KG1 (cell line): ENCODE measurements around the gene RICTOR.

Experiments
- DNase-seq: peaks from one replicate; lab custom pipeline; 2025; lab: John Stamatoyannopoulos, UW

RICTOR gene

DNA sequence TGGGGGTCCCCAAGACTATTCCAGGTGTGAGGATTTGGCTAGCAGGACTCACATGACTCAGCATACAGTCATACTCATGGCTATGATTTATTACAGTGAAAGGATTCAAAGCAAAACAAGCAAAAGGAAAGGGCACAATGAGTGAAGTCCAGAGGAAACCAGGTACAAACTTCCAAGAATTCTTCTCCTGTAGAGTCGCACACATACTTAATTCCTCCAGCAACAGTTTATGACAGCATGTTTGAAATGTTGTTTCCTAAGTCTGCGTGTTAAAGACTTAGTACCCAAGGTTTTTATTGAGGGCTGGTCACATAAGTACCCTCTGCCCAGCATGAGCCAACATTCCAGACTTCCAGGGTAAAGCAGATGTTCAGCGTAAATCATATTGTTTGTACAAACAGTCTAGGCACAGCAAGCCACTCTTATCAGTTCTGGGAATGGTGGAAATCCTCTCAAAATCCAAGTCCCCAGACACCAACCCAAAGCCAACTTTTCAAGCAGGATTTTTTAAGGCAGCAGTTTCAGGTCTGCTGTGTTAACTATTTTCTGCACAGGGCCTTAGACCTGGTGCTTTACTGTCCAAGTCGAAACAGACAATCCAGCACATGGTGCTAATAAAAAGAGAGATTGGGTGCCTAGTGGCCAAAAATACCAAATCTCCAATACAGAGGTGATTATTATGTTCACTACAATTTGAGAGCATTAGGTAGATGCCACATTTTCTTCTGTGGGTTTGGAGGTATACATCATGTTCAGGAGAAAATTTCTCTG is 18.6 kb upstream of the RICTOR start:
- DNase-seq, result no peak

DNA sequence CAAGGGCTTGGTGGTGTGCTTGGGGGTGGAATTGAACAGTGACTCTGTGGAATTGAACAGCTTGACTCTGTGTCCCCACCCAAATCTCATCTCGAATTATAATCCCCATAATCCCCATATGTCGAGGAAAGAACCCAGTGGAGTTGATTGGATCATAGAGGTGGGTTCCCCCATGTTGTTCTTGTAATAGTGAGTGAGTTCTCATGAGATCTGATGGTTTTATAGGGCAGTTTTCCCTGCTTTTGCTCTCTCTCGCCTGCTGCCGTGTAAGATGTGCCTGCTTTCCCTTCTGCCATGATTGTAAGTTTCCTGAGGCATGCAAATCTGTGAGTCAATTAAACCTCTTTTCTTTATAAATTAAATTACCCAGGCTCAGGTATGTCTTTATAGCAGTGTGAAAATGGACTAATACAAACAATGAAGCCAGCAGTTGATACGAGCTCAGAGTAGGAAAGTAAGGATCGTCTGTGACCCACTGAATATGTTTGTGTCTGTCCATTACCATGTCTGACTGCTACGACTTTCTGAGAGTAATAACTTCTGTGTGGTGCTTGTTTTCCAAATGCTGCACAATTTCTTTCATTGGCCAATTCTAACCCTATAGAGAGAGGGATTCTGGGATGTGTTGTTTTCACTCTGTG is 17.9 kb upstream of the RICTOR start:
- DNase-seq, result no peak

DNA sequence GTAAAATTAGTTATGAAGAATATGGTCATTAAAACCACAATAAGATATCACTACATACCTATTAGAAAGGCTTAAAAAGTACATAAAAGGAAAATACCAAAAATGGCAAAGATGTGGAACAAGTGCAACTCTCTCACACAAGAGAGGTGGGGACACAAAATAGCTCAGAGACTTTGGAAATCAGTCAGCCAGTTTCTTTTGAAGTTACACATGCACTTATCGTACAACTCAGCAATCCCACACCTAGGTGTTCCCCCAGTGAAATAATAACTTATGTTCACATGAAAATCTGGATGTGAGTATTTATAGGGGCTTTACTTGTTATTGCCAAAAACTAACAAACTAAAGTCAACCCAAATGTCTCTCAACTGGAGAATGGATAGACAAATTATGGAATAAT is 9.8 kb upstream of the RICTOR start:
- no peak for DNase-seq

GRCh38 chr5:39082995-39083394 is 8.8 kb upstream of the RICTOR start:
- no peak for DNase-seq

DNA sequence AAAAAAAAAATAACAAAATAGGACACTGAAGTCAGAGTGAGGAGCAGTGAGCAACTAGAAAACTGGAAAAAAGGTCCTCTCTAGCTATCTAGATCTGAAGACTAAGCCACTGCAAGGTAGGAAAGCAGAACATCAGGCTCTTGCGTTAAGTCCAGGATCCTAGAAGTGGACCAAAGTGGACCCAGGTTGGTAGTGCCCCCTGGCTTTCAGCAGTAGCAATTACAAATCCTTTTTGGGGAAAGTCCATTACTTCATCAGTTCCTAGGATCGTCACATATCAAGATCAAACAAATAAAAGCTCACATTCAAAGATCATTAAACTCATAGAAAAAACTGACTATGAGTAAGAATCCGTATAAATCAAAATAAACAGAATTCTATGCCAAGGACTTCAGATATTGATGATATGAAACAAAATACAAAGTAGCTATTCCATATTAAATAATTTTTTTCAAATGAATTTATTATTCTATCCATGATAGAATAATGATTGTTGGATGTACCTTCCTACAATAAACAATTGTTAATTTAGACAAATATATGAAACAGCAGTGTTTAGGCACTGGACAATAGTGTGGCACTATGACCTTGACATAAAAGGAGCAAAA is 6.5 kb upstream of the RICTOR start:
- no peak for DNase-seq

DNA sequence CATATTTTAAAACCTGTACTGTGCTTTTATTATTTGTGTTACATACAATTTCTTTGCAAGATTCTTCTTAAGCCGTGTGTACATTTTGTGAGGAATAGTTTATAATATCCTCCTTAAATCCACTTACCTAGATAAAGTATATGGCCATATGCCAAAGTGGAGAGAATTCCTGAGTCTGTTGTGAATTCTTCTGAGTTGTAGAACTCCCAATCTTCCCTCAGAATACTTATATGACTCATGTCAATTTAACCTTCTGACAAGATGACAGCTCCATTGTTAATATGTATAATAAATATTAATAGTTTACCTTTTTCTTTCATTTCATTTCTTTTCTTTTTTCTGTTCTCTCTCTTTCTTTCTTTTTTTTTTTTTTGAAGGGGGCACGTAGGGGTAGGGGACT is 6.0 kb upstream of the RICTOR start:
- no peak for DNase-seq

DNA sequence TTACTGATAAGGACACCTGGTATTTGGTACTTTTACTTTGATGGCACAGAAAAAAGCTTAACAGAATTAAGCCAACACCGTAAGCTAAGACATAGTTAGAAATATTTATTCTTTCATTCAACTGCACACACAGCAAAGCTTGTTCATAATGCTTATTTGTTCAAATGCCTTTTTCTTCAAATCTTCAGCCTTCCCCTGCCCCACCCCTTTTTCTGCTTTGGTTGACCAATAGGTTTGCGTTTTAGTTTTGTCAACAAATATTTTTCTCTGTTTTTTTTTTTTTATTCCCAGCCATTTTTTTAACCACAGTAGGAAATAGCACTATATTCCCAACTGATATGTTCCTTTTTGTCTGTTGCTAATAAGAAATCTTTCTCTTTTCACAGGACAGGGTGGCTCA is 4.9 kb upstream of the RICTOR start:
- DNase-seq, result no peak

- peak; percentile 15 for DNase-seq
Measured at GRCh38 chr5:39076757-39077728, 2.8 kb upstream of the RICTOR start.

DNA sequence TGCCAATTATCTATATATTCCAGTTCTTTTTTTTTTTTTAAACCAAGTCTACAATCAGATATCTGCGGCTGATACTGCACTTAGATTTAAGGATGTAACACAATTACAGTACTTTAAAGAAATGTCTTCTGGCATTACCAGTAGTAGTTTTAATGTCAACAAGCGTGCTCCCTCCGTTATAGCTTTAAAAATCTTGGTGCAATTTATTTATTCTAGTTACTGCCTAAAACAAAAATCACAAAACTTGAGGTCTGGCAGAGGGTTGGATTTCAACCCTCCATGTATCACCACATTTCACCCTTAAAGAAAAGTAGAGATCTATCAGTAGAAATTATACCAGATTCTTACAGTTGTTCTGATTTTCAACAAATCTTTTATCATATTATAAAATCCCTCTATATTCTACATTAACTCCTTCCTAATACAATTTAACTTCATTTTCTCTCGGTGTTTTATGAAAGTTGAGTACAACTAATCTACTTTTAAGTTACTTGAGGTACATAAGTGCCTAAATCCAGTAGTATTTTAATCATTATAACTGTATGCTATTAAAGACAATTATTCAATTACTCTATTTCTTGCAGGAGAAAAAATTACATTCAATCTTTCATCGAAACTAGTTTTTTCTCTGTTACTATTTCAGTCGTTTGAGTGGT is 2.0 kb upstream of the RICTOR start:
- DNase-seq, result no peak

- DNase-seq, result no peak
Measured at GRCh38 chr5:39073767-39074016, 507 bp downstream of the RICTOR start.

- DNase-seq, result peak; percentile 50
Measured at GRCh38 chr5:39072925-39073766, 1.1 kb downstream of the RICTOR start.

GRCh38 chr5:39068099-39068498 is 6.1 kb downstream of the RICTOR start:
- no peak for DNase-seq

GRCh38 chr5:39064450-39064849 is 9.7 kb downstream of the RICTOR start:
- DNase-seq, result no peak

GRCh38 chr5:39063037-39063436 is 11.2 kb downstream of the RICTOR start:
- DNase-seq, result no peak

DNA sequence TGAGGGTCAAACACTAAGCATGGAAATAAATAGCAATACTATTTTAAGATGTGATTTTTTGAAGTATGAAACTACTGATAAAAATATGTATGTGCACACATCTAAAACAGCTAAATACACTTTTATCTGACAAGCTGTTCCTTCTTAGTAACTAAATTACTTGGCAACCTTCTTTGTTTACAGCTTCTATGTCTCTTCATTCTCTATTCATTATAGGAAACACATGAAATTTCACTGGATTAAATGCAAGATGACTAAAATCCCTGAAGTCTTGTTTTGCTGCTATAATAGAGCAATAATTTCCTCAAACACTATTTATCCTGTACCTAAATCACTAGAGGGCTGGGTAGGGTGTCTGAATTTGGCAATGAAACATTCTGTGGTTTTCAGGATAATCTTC is 11.7 kb downstream of the RICTOR start:
- no peak for DNase-seq

GRCh38 chr5:39062104-39062503 is 12.1 kb downstream of the RICTOR start:
- DNase-seq, result no peak

- DNase-seq, result no peak
Measured at GRCh38 chr5:39059064-39059463, 15.1 kb downstream of the RICTOR start.

DNA sequence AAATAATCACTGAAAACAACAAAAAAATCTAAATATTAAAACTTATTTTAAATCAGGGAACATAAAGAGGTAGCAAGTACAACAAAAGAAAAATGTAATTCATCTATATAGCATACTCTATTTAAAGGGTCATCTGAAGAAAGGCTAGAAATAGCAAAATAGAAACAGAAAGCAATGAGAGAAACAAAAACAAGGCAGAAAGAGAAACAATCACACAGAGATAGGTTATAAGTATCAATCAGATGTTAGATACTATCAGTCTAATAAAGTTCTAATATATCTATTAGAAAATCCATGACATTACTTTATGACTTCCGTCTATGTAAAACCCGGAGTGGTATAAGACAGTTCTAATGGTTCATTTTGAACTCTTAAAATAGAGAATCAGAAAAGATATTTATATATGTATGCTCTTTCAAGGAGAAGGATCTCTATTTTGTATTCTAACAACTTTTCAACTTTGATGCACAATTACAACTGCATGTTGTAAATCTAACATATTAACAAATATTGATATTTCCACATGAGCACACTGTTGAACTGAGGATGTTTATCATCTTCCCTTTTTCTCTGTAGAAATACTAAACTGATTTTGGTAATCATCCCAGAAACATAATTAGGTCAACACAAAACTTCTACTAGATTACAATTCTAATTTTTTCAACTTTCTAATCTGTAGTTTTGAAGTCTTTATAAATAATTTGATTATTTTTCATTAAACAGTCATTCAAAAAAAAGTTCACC is 15.8 kb downstream of the RICTOR start:
- DNase-seq, result no peak

DNA sequence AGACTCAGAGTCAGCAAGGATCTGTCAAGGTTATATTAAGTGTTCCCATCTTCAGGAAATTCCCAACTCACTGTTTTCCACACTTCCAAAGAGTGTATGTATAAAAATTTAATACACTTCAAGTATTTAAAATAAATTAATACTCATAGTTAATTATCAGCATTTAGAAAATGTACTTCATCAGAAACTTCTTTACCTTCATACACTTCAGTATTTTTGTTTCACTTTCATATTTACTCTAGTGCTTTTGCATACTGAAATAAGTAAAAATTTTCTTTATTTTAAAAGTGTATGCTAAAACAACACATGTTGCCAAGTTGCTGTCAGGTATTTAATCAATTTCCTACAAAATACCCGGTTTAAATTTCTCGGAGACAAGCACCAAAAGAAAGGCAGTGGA is 16.5 kb downstream of the RICTOR start:
- no peak for DNase-seq

DNA sequence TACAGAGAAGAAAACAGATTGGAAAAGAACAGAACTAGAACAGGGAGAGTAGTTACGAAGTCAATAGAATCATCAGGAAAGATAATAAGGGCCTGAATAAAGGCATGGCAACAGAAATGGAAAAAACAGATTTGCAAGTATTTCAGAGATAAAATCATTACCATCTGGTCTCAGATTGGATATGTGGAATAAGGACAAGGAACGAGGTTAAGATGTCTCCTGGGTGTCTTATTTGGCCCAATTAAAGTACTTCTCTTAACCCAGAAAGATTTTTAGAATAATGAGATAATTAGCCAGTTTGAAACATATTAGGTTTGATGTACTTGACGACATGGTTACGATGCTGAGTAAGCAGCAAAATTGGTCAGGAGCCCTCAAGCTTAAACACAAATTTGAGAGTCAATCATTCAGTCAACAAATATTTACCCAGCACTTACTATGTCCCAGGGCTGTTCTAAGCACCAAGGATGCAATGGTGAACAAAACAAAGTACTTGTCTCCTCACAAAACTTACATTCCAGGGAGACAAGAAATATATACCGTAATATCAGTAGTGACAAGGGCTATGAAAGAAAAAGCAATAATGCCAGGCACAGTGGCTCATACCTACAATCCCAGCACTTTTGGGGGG is 18.3 kb downstream of the RICTOR start:
- no peak for DNase-seq
